ENCODE measurements around the gene ROBO4.

The ROBO4 gene

GRCh38 chr11:124917115-124917637 lies 19.5 kb upstream of the ROBO4 start:
- no peak for DNase-seq

GRCh38 chr11:124916370-124916710 lies 18.7 kb upstream of the ROBO4 start:
- DNase-seq, result no peak

GRCh38 chr11:124915541-124916369 lies 18.1 kb upstream of the ROBO4 start:
- no peak for DNase-seq

GRCh38 chr11:124902616-124903015 lies 5.0 kb upstream of the ROBO4 start:
- no peak for DNase-seq

- DNase-seq, result no peak
Measured at GRCh38 chr11:124900464-124900863, 2.8 kb upstream of the ROBO4 start.

- no peak for DNase-seq
Measured at GRCh38 chr11:124899383-124900145, 1.9 kb upstream of the ROBO4 start.

- DNase-seq, result no peak
Measured at GRCh38 chr11:124898711-124899110, 1.0 kb upstream of the ROBO4 start.

- DNase-seq, result no peak
Measured at GRCh38 chr11:124898263-124898680, 607 bp upstream of the ROBO4 start.

GRCh38 chr11:124896821-124897391 lies 759 bp downstream of the ROBO4 start:
- no peak for DNase-seq

- DNase-seq, result no peak
Measured at GRCh38 chr11:124896071-124896750, 1.5 kb downstream of the ROBO4 start.

GRCh38 chr11:124895471-124895971 lies 2.1 kb downstream of the ROBO4 start:
- DNase-seq, result no peak

- DNase-seq, result no peak
Measured at GRCh38 chr11:124894606-124895430, 2.8 kb downstream of the ROBO4 start.

- no peak for DNase-seq
Measured at GRCh38 chr11:124893781-124894401, 3.8 kb downstream of the ROBO4 start.

- DNase-seq, result no peak
Measured at GRCh38 chr11:124892750-124893454, 4.8 kb downstream of the ROBO4 start.

GRCh38 chr11:124892146-124892545 lies 5.5 kb downstream of the ROBO4 start:
- no peak for DNase-seq

- no peak for DNase-seq
Measured at GRCh38 chr11:124891373-124891861, 6.2 kb downstream of the ROBO4 start.

GRCh38 chr11:124890683-124891372 lies 6.8 kb downstream of the ROBO4 start:
- DNase-seq, result no peak

- no peak for DNase-seq
Measured at GRCh38 chr11:124890151-124890550, 7.5 kb downstream of the ROBO4 start.

GRCh38 chr11:124889191-124890091 lies 8.2 kb downstream of the ROBO4 start:
- no peak for DNase-seq

All from activated CD8-positive, alpha-beta memory T cell treated with anti-CD3 and anti-CD28 coated beads, Interleukin-2, amount 50 U/mL, for 48 hours (primary cell).